Measurements from ENCODE around the gene OPRPN.

Gene OPRPN, protein sequence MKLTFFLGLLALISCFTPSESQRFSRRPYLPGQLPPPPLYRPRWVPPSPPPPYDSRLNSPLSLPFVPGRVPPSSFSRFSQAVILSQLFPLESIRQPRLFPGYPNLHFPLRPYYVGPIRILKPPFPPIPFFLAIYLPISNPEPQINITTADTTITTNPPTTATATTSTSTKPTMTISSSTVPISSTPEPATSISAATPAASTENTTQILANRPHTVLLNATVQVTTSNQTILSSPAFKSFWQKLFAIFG

DNA sequence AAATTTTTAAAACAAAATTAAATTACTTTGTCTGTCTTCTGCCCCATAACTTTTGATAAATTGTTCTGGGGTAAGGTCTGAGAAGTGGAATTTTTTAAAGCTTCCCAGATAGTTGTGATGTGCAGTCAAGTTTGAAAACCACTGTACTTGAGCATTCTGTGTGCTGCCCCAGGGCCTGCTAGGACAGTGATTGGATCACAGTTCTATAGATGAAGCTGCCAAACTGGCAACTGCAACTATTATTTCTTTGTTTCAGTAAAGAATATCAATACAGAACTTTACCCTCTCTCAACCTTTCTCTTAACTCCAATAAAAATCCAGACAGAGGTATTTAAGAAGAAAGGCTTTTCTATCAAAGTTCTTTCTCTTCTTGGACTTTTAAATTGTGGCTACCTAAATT, at the start of gene OPRPN:
OPRPN (plus strand) TSS at position 361 of the 400 bp plus-strand sequence. CDS start 1,346 bp downstream, outside the sequence.
- TF ChIP-seq, protein P1, sequence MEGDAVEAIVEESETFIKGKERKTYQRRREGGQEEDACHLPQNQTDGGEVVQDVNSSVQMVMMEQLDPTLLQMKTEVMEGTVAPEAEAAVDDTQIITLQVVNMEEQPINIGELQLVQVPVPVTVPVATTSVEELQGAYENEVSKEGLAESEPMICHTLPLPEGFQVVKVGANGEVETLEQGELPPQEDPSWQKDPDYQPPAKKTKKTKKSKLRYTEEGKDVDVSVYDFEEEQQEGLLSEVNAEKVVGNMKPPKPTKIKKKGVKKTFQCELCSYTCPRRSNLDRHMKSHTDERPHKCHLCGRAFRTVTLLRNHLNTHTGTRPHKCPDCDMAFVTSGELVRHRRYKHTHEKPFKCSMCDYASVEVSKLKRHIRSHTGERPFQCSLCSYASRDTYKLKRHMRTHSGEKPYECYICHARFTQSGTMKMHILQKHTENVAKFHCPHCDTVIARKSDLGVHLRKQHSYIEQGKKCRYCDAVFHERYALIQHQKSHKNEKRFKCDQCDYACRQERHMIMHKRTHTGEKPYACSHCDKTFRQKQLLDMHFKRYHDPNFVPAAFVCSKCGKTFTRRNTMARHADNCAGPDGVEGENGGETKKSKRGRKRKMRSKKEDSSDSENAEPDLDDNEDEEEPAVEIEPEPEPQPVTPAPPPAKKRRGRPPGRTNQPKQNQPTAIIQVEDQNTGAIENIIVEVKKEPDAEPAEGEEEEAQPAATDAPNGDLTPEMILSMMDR (IDR thresholded peaks at IDR 0.05; ENCODE audit: low read depth, low read length): no peak
- no peak within 1 kb of the TSS for H3K4me3 ChIP-seq (ENCODE audit: low read depth, low read length)

DNA sequence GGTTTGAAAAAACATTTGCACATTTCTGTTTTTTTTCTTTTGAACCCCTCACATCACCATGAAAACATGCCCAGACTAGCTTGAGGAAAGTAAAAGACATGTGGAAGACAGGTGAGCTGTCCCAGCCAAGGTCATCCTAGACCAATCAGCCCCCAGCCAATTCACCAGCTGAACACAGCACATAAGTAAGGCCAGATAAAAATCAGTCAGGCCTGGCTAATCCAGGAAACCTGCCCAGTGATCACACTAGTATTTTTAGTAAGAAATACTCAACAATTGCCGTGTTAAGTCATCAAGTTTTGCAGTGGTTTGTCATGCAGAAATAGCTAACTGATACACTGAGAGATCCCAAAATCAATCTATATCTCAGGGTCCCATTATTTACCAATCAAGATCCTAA, 41.6 kb upstream of the OPRPN start:
- H3K4me3 ChIP-seq (ENCODE audit: low read depth, low read length): no peak overlapping the region
- TF ChIP-seq, protein P1 (IDR thresholded peaks at IDR 0.05; ENCODE audit: low read depth, low read length): no peak

DNA sequence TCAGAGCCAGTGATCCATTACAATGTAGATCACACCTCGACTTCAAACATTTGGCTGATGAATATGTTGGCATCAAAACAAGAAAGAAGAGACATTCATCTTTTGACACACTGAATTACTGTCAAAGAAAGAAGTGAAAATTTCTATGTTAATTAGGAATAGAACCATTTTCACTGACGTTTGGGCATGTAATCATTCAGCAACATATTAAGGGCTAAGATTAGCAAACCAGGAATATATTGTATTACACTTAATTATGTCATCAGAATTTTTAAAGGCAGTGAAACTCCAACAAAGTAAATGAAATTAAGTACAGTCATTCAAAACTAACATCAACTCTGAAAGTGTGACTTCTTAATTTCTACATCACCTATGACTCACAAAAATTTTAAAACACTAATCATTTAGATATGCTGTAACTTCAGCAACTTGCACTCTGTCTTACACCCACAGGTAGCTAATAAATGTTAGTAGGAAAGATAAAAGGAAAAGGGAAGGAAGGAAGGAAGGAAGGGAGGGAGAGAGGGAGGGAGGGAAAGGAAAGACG, 38.6 kb upstream of the OPRPN start:
- TF ChIP-seq, protein P1 (IDR thresholded peaks at IDR 0.05; ENCODE audit: low read depth, low read length): no peak
- no peak overlapping the region for H3K4me3 ChIP-seq (ENCODE audit: low read depth, low read length)

DNA sequence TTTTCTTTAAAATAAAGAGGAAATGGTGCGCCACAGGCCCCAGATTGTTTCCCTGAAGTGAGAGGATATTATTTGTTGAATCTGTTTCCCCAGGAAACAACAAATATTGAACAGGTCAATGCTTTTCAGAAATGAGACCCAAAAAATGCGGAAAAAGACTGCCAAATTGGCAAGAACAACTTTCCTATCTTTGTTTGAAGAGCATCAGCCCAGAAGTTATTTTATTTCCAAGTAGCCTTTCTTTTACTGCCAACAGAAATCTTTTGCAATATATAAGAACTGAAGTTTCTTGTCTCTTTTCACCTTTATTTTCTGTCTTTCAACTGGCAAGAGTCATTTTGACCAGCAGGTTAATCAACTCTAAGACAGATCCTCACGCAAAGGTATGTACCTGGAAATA, 37.3 kb upstream of the OPRPN start, which contains the start of gene SMR3A:
SMR3A (plus strand) TSS at position 301 of the 400 bp plus-strand sequence. CDS start 1,356 bp downstream, outside the sequence.
- H3K4me3 ChIP-seq (ENCODE audit: low read depth, low read length): no peak within 1 kb of the TSS
- TF ChIP-seq, protein P1 (IDR thresholded peaks at IDR 0.05; ENCODE audit: low read depth, low read length): no peak

DNA sequence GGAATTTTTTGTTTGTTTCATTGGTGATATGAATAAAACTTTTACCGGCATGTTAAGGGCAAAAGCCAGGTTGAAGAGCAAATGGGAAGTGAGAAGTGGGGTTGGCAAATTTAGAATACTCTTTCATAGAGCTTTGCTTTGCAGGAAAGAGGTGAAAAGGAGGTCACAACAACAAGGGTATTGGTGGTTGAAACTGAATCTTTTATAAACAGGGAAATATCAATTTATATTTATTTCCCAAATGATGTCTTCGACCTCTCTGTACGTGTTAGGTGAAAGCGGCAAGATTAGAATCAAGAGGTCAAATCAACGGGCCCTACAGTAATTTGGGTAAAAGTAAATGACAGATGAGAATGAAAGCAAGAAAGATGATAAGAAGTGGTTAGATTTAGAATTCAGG, 33.7 kb upstream of the OPRPN start:
- no peak overlapping the region for H3K4me3 ChIP-seq (ENCODE audit: low read depth, low read length)
- TF ChIP-seq, protein P1 (IDR thresholded peaks at IDR 0.05; ENCODE audit: low read depth, low read length): no peak

DNA sequence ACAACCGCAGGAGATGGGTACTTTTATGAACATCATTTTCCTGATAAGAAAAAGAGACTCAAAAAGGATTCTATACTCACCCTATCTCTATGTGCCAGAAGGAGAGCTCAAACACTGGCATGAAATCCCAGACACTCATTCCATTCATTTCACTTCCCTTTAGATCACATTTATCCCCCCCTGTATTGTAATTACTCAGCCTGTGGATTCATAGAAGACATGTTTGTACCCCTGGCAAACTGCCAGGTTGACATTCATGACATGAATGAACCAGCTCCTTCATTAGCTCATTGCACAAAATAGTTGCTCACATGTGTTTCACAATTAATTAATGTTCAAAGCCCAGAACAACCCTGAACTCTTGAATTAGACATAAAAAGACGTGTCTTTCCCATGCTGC, 32.3 kb upstream of the OPRPN start:
- TF ChIP-seq, protein P1 (IDR thresholded peaks at IDR 0.05; ENCODE audit: low read depth, low read length): no peak
- no peak overlapping the region for H3K4me3 ChIP-seq (ENCODE audit: low read depth, low read length)

DNA sequence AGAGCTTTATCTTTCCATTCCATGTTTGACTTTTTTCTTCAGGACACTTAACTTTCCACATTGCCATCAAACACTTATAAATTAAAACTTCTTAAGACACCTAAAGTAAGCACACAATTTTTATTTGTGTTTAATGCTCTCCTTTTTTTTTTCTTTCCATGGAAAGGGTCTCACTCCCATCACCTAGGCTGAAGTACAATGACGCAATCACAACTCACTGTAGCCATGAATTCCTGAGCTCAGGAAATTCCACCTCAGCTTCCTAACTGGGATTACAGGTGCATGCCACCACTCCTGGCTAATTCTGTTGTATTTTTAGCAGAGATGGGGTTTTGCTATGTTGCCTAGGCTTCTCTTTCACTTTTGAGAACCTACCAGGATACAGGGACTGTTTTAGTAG, 29.9 kb upstream of the OPRPN start:
- TF ChIP-seq, protein P1 (IDR thresholded peaks at IDR 0.05; ENCODE audit: low read depth, low read length): no peak
- H3K4me3 ChIP-seq (ENCODE audit: low read depth, low read length): no peak overlapping the region

Measured in WI38 (cell line).